Measurements from ENCODE around the gene TGFB2. TPM values are rescaled to one million over a fixed set of nuclear protein-coding genes. Genes with fewer than 3 reads are reported as not detected.

TGFB2 gene
- total RNA-seq, 1 experiment from 2014 or later, result 2.5 TPM

DNA sequence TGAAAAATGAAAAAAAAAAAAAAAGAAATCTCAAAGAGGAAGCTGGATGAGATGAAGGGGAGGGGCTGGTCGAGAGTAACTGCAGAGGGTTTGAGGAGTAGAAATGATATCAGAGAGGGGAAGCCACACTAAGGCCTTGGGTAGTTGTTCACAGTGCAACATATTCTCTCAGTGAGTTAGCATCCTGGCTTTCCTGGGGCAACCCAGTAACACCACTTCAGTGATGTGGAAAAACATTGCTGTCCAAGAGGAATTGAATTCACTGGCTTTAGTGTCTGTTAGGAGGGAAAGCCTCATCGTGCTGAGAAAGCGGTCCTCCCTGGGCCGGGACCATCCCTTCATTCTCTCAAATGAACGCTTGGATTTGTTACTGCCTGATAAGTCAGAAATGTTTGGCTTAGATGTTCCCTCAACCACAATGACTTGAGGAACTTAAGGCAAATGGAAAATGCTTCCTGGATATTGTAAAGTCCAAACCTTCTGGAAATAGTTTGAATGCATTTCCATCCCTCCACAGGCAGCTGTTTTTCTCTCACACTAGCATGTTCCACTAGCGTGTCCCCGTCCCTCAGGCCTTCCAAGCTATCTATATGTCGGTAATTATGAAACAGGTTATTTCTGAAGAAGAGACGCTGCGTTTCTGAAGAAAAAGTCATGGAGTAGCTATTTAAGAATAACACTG is 12.2 kb downstream of the TGFB2 start (continued):
- TF ChIP-seq PRRX2 (CRISPR knock-in tag; IDR thresholded peaks at IDR 0.05), result no peak
- TF ChIP-seq, protein P1, sequence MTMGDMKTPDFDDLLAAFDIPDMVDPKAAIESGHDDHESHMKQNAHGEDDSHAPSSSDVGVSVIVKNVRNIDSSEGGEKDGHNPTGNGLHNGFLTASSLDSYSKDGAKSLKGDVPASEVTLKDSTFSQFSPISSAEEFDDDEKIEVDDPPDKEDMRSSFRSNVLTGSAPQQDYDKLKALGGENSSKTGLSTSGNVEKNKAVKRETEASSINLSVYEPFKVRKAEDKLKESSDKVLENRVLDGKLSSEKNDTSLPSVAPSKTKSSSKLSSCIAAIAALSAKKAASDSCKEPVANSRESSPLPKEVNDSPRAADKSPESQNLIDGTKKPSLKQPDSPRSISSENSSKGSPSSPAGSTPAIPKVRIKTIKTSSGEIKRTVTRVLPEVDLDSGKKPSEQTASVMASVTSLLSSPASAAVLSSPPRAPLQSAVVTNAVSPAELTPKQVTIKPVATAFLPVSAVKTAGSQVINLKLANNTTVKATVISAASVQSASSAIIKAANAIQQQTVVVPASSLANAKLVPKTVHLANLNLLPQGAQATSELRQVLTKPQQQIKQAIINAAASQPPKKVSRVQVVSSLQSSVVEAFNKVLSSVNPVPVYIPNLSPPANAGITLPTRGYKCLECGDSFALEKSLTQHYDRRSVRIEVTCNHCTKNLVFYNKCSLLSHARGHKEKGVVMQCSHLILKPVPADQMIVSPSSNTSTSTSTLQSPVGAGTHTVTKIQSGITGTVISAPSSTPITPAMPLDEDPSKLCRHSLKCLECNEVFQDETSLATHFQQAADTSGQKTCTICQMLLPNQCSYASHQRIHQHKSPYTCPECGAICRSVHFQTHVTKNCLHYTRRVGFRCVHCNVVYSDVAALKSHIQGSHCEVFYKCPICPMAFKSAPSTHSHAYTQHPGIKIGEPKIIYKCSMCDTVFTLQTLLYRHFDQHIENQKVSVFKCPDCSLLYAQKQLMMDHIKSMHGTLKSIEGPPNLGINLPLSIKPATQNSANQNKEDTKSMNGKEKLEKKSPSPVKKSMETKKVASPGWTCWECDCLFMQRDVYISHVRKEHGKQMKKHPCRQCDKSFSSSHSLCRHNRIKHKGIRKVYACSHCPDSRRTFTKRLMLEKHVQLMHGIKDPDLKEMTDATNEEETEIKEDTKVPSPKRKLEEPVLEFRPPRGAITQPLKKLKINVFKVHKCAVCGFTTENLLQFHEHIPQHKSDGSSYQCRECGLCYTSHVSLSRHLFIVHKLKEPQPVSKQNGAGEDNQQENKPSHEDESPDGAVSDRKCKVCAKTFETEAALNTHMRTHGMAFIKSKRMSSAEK (CRISPR knock-in tag; IDR thresholded peaks at IDR 0.05; ENCODE audit: borderline replicate concordance), result no peak
- no peak for TF ChIP-seq TEAD4 (CRISPR knock-in tag; IDR thresholded peaks at IDR 0.05)
- TF ChIP-seq TP53 (CRISPR knock-in tag; IDR thresholded peaks at IDR 0.05), result no peak
- TF ChIP-seq, protein P2, sequence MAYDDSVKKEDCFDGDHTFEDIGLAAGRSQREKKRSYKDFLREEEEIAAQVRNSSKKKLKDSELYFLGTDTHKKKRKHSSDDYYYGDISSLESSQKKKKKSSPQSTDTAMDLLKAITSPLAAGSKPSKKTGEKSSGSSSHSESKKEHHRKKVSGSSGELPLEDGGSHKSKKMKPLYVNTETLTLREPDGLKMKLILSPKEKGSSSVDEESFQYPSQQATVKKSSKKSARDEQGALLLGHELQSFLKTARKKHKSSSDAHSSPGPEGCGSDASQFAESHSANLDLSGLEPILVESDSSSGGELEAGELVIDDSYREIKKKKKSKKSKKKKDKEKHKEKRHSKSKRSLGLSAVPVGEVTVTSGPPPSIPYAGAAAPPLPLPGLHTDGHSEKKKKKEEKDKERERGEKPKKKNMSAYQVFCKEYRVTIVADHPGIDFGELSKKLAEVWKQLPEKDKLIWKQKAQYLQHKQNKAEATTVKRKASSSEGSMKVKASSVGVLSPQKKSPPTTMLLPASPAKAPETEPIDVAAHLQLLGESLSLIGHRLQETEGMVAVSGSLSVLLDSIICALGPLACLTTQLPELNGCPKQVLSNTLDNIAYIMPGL (CRISPR knock-in tag; IDR thresholded peaks at IDR 0.05), result no peak
- TF ChIP-seq, protein P3, sequence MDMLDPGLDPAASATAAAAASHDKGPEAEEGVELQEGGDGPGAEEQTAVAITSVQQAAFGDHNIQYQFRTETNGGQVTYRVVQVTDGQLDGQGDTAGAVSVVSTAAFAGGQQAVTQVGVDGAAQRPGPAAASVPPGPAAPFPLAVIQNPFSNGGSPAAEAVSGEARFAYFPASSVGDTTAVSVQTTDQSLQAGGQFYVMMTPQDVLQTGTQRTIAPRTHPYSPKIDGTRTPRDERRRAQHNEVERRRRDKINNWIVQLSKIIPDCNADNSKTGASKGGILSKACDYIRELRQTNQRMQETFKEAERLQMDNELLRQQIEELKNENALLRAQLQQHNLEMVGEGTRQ (CRISPR knock-in tag; IDR thresholded peaks at IDR 0.05), result no peak

DNA sequence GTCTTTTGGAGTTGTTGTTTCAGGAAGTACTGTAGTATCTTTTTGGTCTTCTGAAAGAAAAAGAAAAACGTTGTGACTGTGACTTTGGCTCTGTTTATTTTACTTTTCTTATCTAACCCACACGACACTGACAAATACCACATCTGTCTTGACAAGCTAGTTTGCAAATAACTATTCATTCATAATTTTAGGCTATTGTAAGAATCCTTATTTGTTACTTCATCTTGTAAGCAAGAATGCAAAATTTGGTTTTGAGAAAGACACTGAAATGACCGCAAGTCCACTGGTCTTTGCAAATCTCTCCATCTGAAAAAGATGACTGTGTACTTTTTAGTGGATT is 12.7 kb downstream of the TGFB2 start:
- Mint-ChIP-seq H3K4me1 (peaks cover 31% of the 10 kb centered on the region), H3K9me3 (no peaks in the 10 kb centered on the region), H3K36me3 (no peaks in the 10 kb centered on the region), H3K27ac (no peak overlapping the region), H3K27me3 (ENCODE audit: low read depth) (no peaks in the 10 kb centered on the region), H3K4me3 (no peak overlapping the region)
- CTCF ChIA-PET, result no interaction called here
- POLR2A ChIA-PET, result no interaction called here
- DNase-seq (ENCODE audit: low spot score) (no peak), ATAC-seq (no peak)
- TF ChIP-seq, protein P4, sequence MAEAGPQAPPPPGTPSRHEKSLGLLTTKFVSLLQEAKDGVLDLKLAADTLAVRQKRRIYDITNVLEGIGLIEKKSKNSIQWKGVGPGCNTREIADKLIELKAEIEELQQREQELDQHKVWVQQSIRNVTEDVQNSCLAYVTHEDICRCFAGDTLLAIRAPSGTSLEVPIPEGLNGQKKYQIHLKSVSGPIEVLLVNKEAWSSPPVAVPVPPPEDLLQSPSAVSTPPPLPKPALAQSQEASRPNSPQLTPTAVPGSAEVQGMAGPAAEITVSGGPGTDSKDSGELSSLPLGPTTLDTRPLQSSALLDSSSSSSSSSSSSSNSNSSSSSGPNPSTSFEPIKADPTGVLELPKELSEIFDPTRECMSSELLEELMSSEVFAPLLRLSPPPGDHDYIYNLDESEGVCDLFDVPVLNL (CRISPR knock-in tag; IDR thresholded peaks at IDR 0.05; ENCODE audit: borderline replicate concordance, low read depth), result no peak
- TF ChIP-seq, protein P5, sequence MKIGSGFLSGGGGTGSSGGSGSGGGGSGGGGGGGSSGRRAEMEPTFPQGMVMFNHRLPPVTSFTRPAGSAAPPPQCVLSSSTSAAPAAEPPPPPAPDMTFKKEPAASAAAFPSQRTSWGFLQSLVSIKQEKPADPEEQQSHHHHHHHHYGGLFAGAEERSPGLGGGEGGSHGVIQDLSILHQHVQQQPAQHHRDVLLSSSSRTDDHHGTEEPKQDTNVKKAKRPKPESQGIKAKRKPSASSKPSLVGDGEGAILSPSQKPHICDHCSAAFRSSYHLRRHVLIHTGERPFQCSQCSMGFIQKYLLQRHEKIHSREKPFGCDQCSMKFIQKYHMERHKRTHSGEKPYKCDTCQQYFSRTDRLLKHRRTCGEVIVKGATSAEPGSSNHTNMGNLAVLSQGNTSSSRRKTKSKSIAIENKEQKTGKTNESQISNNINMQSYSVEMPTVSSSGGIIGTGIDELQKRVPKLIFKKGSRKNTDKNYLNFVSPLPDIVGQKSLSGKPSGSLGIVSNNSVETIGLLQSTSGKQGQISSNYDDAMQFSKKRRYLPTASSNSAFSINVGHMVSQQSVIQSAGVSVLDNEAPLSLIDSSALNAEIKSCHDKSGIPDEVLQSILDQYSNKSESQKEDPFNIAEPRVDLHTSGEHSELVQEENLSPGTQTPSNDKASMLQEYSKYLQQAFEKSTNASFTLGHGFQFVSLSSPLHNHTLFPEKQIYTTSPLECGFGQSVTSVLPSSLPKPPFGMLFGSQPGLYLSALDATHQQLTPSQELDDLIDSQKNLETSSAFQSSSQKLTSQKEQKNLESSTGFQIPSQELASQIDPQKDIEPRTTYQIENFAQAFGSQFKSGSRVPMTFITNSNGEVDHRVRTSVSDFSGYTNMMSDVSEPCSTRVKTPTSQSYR (CRISPR knock-in tag; IDR thresholded peaks at IDR 0.05), result no peak
- TF ChIP-seq, protein P6, sequence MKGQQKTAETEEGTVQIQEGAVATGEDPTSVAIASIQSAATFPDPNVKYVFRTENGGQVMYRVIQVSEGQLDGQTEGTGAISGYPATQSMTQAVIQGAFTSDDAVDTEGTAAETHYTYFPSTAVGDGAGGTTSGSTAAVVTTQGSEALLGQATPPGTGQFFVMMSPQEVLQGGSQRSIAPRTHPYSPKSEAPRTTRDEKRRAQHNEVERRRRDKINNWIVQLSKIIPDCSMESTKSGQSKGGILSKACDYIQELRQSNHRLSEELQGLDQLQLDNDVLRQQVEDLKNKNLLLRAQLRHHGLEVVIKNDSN (CRISPR knock-in tag; IDR thresholded peaks at IDR 0.05), result no peak
- no peak for TF ChIP-seq PRRX2 (CRISPR knock-in tag; IDR thresholded peaks at IDR 0.05)
- TF ChIP-seq, protein P7, sequence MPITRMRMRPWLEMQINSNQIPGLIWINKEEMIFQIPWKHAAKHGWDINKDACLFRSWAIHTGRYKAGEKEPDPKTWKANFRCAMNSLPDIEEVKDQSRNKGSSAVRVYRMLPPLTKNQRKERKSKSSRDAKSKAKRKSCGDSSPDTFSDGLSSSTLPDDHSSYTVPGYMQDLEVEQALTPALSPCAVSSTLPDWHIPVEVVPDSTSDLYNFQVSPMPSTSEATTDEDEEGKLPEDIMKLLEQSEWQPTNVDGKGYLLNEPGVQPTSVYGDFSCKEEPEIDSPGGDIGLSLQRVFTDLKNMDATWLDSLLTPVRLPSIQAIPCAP (CRISPR knock-in tag; IDR thresholded peaks at IDR 0.05), result no peak
- TF ChIP-seq, protein P8, sequence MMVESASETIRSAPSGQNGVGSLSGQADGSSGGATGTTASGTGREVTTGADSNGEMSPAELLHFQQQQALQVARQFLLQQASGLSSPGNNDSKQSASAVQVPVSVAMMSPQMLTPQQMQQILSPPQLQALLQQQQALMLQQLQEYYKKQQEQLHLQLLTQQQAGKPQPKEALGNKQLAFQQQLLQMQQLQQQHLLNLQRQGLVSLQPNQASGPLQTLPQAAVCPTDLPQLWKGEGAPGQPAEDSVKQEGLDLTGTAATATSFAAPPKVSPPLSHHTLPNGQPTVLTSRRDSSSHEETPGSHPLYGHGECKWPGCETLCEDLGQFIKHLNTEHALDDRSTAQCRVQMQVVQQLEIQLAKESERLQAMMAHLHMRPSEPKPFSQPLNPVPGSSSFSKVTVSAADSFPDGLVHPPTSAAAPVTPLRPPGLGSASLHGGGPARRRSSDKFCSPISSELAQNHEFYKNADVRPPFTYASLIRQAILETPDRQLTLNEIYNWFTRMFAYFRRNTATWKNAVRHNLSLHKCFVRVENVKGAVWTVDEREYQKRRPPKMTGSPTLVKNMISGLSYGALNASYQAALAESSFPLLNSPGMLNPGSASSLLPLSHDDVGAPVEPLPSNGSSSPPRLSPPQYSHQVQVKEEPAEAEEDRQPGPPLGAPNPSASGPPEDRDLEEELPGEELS (CRISPR knock-in tag; IDR thresholded peaks at IDR 0.05), result no peak

Measured in WTC11 (cell line).